GM19025 (cell line): Measurements from ENCODE around the gene MRAP2.
"Not testable (repeated sequence)": the region's sequence is repeated elsewhere in the genome, so short reads cannot be mapped to it uniquely, and the experiment has no call there.

Experiments used
- ATAC-seq: cut with Tn5 transposase; IDR thresholded peaks from one replicate; pipeline ENCODE4 v1.9.1; 2021; ENCODE audit warnings: mild to moderate bottlenecking, low read depth, moderate library complexity; ENCODE audit not compliant: unreplicated experiment

Gene MRAP2

GRCh38 chr6:84027340-84028181, 6.0 kb upstream of the MRAP2 start:
- ATAC-seq, result no peak

GRCh38 chr6:84028350-84028749, 5.2 kb upstream of the MRAP2 start:
- no peak for ATAC-seq

- ATAC-seq, result not testable (repeated sequence)
These were observed 1.6 kb upstream of the MRAP2 start for GRCh38 chr6:84032000-84032399.

DNA sequence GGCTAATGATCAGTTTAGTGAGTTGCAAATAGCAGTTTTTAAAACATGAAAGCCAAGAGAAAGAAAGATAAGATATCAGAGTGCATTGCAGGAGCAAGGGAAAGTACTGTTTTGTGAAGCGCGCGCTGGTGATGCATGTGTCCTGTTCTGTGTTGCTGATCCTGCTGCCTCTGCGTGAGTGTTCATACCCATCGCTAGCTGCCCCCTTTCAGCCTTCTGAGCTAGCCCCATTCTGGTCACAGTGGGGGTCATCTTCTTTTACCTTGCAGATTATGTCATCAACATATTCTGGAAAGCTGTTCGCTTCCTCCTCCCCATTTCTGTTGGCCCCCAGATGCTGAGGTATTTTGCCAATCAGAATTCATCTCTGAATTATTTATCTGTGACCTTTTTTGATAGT, 1.9 kb downstream of the MRAP2 start:
- no peak for ATAC-seq

- ATAC-seq, result no peak
These were observed 4.0 kb downstream of the MRAP2 start for GRCh38 chr6:84037425-84038089.

DNA sequence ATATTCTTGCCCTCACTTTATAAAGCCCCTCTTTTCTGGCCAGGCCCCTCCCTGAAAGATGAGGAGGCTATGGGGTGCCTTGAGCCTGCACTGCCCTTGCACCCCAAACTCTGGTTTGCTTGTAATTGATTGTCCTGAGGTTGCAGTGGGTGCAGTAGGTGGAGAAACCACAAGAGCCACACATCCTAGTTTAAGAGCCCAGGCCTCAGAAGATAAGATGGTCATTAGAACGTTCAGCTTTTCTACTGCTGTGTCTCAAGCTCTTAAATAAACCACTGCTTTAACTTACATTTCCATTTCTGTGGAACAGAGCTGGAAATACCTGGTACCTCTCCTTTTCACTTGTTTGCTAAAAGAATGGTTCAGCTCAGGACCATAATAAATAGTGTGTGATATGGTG, 9.0 kb downstream of the MRAP2 start:
- no peak for ATAC-seq

DNA sequence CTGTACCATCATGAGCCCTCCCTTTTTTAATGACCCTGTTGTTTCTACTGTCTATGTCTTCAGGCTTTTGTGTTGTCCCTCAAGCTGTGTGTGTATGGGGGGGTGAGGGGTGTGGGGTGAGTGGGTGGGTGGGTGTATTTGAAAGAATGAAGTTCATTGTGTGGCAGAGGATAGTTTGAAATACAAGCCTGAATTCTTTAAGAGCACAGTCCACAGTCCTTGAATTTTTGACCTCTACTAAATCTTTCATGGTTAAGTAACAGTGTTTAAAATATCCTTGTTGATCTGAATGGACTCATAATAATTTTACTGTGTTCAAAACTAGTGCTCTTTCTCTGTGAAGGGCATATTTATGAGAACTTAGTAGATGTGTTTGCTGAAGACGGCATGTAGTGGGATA, 10.0 kb downstream of the MRAP2 start:
- no peak for ATAC-seq

DNA sequence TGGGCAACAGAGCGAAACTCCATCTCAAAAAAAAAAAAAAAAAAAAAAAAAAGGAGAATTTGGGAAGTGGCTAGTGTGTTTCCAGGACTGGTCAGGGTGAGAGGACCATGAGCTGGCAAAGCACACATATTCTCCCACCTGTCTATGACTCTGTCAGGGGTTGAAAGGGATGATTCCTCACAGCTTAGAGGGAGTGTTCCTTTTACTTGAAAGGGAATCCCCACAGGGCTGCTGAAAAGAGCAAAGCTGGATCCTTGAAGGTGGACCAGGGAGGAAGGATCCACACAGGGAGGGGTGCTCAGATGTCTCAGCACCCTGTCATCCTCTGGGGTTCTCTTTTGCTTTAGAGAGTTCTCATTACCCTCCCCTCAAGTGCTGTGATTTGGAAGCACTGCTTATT, 13.2 kb downstream of the MRAP2 start:
- ATAC-seq, result no peak

DNA sequence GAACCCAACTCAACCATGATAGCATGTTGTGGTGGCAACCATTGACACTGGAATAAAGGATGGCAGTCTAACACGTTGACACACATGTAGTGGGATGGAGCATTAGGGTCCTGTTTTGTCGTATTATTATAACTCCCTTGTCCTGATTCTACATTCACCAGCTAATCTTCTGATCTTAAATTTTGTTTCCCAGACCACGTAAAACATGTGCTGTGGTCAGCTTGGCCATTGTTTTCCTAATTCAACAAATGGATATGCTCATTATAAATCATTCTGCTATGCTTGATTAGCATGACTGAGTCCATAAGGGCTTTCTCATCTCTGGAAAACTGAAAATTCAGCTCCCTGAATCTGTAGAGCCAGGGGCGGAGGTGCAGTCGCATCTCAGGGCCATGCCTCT, 15.0 kb downstream of the MRAP2 start:
- no peak for ATAC-seq

- no peak for ATAC-seq
These were observed 16.8 kb downstream of the MRAP2 start for GRCh38 chr6:84050408-84050807.

GRCh38 chr6:84052204-84052882, 18.8 kb downstream of the MRAP2 start:
- no peak for ATAC-seq

DNA sequence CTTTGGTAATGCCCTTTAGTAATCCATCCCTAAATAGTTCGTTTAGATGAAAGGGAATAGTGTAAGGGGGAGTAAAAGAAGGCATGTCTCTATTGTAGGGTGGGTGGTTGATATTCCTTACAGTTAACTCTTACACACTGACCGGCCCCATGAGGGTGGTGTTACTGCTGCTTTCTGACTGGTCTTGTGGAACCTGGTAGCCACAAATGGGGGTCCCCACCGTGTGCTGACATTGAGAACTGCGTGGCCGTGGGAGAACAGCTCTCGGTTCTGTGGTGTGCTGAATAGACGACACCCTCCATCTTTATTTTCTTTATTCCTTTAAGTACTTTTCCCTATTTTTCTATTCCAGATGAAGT, 19.3 kb downstream of the MRAP2 start:
- no peak for ATAC-seq

DNA sequence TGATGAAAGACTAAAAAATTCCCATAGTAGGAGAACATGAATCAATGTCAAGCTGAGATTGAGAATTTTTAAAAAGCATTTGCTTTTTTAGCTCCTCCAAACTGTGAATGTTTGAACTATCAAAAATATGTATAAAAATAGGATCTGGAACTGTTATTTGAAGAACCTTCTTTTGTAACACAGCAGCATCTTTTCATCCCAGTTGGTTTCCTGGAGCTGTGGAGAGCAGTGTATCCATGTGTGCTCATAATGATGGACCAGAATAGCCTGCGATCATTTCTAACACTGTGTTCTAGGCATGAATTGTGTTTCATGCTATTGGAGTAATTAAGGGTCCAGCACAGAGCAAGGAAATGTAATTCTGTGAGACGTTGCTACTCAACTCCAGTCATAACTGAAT, 22.1 kb downstream of the MRAP2 start:
- no peak for ATAC-seq

DNA sequence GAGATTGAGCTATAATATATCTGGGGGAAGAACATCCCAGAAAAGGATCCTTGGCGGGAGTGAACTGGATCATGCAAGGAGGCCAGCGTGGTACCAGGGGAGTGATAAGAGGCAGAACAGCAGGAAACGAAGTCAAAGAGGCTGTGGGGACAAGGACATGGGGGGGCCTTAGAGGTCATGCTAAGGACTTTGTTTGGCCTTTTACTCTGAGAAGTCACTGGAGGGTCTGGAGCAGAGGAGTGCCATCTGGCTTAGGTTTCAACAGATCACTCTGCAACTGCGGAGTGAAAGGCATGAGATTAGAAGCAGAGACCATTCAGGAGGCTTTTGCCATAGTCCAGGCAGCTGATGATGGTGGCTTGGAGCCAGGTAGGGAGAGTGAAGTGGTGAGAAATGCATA, 24.3 kb downstream of the MRAP2 start:
- ATAC-seq, result no peak

DNA sequence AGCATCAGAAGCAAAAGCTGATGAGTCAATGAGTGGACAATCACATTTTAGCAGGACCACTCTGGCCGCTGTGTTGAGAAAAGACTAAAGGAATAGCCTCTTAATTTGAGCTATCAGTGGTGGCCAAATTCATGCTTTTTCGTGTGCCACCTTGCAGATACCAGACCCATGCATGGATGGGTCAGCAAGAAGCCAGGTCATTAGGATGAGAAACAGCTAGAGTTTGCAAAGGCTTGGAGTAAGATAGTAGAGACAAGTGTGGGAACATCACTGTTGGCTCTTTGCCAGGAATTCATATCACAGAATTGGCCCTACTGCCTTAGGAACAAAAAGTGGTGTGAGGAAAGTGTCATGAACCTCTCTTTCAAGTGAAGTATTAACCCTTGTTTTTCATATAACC, 25.5 kb downstream of the MRAP2 start:
- no peak for ATAC-seq

DNA sequence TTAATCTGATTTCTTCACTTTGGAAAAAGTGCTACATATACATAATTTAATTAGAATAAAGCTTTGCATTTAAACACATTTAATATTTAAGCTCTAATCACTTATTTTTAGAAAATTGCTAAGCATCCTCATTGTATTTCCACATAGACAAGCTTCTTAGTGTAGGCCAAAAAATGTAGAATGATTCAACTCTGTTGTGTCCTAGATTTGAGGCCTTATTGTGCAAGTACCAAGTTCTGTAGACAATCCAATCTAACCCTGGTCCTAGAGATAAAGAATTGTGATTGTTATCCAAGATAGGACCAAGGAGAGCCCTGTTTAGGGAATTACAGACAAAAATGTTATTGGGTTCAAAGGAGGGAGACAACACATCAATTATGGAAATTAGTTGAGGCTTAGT, 27.6 kb downstream of the MRAP2 start:
- ATAC-seq, result no peak

DNA sequence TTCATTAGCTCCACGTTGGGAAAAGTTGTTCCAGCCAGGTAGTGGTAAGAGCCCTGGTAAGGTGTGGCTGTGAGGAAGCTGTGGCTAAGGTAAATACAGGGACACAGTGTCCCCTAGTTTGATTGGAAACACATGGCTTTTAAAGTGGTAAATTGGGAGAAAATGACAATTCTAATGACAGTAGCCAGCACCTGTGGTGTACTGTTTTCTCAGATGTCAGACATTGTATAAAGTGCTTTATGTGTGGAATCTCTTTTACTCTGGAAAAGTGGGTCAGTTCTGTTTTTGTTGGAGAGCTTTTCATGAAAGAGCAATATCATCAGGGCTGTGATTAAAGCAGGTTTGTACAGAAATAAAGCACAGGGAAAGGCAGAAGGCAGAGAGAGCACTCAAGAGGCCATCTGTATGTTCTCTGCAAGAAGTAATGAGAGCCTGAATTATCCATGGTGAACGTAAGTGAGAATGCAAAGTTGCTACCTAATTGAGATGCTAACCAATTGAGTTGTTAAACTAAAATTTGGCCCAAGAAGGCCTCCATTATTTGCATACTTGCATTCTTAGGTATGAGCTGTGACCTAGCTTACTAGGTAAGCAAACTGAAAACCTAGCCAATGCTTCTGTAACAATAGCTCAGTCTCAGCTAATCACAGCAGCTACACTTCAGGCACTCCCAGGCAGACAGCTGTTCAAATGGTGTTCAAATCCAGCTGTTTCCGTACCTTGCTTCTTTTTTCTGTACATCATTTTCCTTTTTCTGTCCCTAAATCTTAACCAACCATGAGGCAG, 28.2 kb downstream of the MRAP2 start:
- ATAC-seq, result no peak

GRCh38 chr6:84062519-84063154, 29.1 kb downstream of the MRAP2 start:
- ATAC-seq, result no peak

GRCh38 chr6:84065693-84066290, 32.2 kb downstream of the MRAP2 start:
- ATAC-seq, result no peak

GRCh38 chr6:84066536-84066935, 33.0 kb downstream of the MRAP2 start:
- ATAC-seq, result no peak
